Measurements from ENCODE around the gene PACRG.

The PACRG gene

DNA sequence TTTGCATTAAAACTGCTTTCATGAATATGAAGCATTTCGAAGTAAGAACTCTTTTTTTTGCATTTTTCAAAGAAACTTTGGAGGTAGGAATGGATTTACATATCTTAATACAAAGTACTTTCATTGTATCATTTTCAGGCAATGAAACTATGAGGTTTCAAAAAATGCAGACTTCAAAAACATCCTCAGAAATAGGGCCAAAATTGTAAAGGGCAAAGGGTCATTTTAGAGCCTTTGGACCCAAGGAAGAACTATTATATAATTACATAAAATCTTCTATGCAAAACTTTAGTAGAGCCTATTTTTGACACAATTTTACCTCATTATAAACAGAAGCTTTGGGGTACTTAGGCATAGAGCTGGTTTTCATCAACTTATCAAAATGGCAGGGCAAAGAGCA is 5.1 kb upstream of the PACRG start:
- TF ChIP-seq GATA2 (IDR thresholded peaks at IDR 0.05; ENCODE audit: low read depth, low read length) (no peak), GATA3 (IDR thresholded peaks at IDR 0.05; ENCODE audit: low read depth, low read length) (no peak)

DNA sequence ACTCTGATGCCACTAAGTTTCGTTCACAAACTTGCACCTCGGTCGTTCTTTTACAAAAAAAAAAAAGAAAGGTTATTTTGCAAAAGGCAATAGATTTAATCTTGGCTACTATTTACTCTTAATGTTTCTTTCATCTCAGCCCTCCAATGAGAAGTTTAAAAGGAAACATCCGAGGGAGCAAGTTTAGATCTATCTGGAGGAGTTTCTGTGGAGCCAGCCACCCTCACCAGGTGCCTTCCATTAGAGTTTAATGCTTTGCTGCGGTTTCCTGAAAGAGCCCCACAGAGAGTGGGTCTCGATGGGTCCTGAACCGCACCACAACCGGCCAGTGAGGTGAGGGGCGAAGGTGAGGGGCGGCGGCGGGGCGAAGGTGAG is 840 bp upstream of the PACRG start:
- TF ChIP-seq GATA2 (IDR thresholded peaks at IDR 0.05; ENCODE audit: low read depth, low read length) = no peak
- TF ChIP-seq GATA3 (IDR thresholded peaks at IDR 0.05; ENCODE audit: low read depth, low read length) = no peak

DNA sequence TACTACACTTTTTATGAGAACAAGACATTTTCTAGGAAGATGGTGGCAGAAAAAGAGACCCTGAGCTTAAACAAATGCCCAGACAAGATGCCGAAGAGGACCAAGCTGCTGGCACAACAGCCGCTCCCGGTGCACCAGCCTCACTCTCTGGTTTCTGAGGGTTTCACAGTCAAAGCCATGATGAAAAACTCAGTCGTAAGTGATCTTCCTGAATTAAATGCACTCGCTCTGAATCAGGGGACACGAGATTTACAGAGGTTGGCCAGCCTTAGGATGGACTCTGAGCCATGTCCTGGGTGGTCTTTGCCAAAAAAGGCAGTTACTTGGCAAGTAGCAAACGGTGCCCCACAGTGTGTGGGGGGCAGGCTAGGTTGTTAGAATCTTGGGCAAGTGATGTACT is 423 bp downstream of the PACRG start:
- TF ChIP-seq GATA3 (IDR thresholded peaks at IDR 0.05; ENCODE audit: low read depth, low read length) = no peak
- TF ChIP-seq GATA2 (IDR thresholded peaks at IDR 0.05; ENCODE audit: low read depth, low read length) = no peak

DNA sequence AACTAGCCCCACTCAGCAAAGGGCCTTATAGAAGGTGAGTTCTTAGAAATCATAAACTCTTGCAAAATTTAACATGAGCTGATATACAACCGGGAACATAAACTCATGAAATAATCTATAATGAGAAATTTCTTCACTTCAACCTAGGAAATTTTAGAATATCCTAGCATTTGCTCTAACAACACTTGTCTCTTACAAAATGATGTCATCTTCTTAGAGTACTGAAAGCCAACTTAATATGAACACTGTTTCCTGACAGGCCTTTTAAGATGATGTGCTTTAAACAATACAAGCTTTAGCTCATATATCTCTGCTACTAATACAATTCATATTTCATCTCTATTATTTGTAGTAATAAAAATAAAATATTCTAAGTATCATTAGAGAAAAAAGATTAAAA is 932 bp downstream of the PACRG start:
- TF ChIP-seq GATA3 (IDR thresholded peaks at IDR 0.05; ENCODE audit: low read depth, low read length) (no peak), GATA2 (IDR thresholded peaks at IDR 0.05; ENCODE audit: low read depth, low read length) (no peak)

DNA sequence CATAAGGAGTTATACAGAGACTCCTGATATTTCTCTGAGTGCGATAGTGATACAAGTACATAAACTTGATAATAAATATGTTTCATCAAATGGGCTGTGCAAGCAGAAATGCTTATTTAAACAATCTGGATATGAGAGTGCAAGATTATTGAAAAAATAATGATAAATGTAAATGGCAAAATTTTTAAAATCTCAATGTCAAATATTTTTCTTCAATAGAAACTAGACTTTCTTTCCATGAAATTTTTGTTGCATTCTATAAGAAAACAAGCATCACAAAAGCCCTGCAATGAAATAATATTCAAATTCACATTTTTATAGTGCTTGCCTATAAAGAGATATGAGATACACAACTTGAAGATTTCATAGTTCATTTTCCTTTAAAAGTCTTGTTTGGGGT is 2.7 kb downstream of the PACRG start:
- no peak for TF ChIP-seq GATA3 (IDR thresholded peaks at IDR 0.05; ENCODE audit: low read depth, low read length)
- TF ChIP-seq GATA2 (IDR thresholded peaks at IDR 0.05; ENCODE audit: low read depth, low read length) = no peak

DNA sequence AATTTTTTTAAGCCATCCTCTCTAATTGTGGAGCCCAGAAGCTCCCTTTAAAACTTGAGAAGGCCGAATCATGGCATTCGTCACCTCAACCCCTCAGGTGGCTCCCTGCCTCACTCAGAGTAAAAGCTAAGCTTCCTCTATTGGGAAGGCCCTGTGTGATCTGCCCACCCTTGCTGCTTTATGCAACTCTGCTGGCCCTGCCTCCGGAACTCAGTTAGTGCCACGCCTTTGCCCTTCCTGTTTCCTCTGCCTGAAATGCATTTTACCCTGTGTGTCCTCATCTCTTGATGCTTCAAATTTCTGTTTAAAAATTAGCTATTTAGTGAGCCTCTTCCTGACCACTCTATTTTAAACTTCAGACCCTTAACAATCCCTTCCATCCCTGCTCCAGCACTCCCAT is 5.7 kb downstream of the PACRG start:
- TF ChIP-seq GATA2 (IDR thresholded peaks at IDR 0.05; ENCODE audit: low read depth, low read length) = no peak
- TF ChIP-seq GATA3 (IDR thresholded peaks at IDR 0.05; ENCODE audit: low read depth, low read length) = no peak

DNA sequence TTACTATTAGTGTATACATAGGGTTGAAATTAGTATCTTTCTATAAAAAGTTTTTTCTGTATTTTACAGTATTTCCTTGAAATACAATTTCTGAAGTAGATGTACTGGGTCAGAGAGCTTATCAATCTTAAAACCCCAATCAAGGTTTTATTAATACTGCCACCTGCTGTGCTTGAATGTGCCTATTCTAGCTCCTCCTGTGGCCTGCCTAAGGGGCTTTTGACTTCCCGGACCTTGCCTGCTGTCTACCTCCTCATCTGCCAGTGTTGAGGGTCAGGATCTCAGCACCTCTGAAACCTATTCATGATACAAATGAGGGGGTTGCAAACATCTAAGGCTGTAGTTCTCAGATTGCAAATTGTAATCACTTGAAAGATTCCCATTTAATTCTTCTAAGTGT is 9.2 kb downstream of the PACRG start:
- no peak for TF ChIP-seq GATA3 (IDR thresholded peaks at IDR 0.05; ENCODE audit: low read depth, low read length)
- no peak for TF ChIP-seq GATA2 (IDR thresholded peaks at IDR 0.05; ENCODE audit: low read depth, low read length)

DNA sequence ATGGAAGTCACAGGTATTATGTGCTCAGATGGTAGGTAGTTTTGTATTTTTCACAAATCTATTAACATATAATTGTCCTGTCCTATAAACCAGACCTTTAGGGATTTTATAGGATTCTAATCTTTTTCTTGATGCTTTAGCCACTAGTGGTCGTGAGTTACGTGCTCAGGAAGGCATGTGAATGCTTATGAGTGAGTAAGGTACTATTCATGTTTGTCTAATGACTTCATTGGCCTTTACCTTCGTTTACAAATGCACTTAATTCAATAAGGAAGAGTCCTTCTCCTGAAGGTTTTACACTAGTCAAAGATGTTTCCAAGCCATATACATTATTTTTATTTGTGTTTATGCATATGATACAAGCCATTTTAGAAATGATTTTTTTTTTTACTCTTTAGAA is 23.0 kb downstream of the PACRG start:
- TF ChIP-seq GATA3 (IDR thresholded peaks at IDR 0.05; ENCODE audit: low read depth, low read length) = no peak
- no peak for TF ChIP-seq GATA2 (IDR thresholded peaks at IDR 0.05; ENCODE audit: low read depth, low read length)

DNA sequence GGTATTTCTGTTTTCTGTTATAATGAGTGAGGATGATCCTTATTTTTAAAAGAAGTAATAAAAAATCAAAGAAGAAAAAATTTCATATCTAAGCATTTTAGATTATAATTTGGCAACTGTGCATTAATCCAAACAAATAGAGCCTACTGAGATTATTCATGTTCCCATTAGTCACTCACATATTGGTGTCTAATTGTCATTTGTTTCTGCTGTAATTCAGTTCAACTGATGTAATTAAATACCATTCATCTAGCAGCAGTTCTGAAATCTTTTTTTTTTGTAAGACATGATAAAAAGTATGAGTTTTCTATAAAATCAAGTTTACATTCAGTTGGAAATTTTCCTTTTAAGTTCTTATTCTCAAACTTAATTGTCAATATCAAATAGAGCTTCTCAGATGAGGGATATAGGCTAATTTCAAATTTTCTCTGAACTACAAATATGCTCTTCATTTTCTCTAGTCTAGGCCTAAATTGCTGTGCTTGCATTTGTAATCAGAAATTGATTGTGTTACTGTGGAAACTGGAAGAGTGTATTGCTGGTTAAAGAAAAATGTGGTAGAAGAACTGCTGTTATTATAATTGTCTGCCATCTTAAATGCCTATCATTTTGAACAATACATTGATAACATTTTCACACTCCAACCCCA is 23.6 kb downstream of the PACRG start:
- TF ChIP-seq GATA3 (IDR thresholded peaks at IDR 0.05; ENCODE audit: low read depth, low read length) = no peak
- TF ChIP-seq GATA2 (IDR thresholded peaks at IDR 0.05; ENCODE audit: low read depth, low read length) = no peak

DNA sequence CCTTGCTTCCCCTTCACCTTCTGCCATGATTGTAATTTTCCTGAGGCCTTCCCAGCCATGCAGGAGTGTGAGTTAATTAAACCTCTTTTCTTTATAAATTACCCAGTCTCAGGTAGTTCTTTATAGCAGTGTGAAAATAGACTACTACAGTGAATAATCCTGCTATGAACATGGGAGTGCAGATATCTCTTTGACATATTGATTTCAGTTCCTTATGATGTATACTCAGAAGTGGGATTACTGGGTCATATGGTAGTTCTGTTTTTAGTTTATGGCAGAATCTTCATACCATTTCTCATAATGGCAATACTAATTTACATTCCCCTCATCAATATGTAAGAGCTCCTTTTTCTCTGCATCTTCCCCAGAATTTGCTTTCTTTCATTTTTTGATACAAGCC is 26.0 kb downstream of the PACRG start:
- TF ChIP-seq GATA3 (IDR thresholded peaks at IDR 0.05; ENCODE audit: low read depth, low read length) (no peak), GATA2 (IDR thresholded peaks at IDR 0.05; ENCODE audit: low read depth, low read length) (no peak)

DNA sequence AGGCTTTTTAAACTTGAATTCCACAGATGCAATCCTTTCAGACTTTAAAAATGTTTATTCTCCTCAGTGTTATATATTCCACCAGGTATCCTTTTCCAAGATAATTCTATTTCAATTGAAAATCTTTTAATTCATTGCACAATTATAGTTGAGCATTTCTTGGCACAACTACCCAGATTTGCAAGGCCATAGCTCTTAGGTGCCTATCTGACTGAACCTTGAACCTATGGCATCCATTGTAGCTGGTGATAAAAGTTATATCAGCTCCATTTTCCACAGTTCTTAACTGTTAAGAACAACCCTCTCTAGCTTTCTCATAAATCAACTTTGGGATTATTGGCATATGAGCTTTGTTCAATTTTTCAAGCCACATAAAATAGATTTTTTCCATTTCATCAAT is 42.4 kb downstream of the PACRG start:
- TF ChIP-seq GATA3 (IDR thresholded peaks at IDR 0.05; ENCODE audit: low read depth, low read length) = no peak
- no peak for TF ChIP-seq GATA2 (IDR thresholded peaks at IDR 0.05; ENCODE audit: low read depth, low read length)

DNA sequence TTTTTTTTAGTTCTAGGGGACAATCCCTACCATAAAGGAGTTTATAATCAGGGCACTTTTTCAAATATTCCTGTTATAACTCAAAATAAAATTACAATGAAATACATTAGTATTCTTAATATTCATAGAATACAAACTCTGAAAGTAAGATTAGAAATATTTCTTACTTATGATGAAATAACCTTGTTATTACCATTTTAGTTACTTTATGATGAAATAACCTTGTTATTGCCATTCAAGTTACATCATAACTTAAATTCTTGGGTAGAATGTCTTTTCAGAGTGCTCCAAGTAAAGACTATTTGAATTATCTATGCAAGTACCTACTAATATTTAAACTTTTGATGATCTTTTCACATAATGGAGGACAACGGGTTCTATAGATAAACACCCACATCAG is 43.2 kb downstream of the PACRG start:
- TF ChIP-seq GATA2 (IDR thresholded peaks at IDR 0.05; ENCODE audit: low read depth, low read length) (no peak), GATA3 (IDR thresholded peaks at IDR 0.05; ENCODE audit: low read depth, low read length) (no peak)

DNA sequence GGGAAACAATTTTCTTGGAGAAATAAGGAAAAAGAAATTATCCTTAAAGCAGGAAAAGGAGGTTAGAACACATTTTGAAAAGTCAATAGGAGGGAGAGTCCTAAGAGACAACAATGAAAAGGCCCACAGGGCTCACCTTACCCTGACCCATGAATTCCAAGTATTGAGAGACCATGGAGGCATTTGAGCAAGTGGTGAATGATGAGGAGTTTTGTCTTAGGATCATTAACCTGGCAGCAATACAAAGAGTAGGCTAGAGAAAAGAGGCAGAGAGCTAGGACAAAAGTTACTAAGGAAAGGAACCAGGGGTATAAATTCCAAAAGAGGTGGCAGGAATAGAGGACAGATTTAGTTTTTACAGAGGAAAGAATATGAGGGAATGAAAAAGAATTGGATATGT is 44.7 kb downstream of the PACRG start:
- TF ChIP-seq GATA3 (IDR thresholded peaks at IDR 0.05; ENCODE audit: low read depth, low read length) (no peak), GATA2 (IDR thresholded peaks at IDR 0.05; ENCODE audit: low read depth, low read length) (no peak)

DNA sequence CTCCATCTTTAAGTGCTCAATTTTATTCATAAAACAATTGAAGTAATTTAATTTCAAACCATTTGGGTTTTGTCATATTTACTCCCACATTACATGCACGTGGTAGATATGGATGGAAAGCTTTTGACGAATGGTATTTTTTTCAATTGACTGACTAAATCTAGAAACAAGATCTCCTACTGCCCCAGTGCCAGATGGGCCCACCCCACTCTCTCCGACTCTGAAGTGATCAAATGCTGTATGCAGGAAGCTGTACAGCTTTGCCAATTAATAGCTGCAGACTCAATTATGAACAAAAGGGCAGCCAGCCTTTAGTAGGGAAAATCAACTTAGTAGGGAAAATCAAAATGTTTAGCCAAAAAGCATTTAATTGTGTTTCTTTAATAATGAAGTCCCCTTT is 46.2 kb downstream of the PACRG start:
- TF ChIP-seq GATA3 (IDR thresholded peaks at IDR 0.05; ENCODE audit: low read depth, low read length) (no peak), GATA2 (IDR thresholded peaks at IDR 0.05; ENCODE audit: low read depth, low read length) (no peak)

DNA sequence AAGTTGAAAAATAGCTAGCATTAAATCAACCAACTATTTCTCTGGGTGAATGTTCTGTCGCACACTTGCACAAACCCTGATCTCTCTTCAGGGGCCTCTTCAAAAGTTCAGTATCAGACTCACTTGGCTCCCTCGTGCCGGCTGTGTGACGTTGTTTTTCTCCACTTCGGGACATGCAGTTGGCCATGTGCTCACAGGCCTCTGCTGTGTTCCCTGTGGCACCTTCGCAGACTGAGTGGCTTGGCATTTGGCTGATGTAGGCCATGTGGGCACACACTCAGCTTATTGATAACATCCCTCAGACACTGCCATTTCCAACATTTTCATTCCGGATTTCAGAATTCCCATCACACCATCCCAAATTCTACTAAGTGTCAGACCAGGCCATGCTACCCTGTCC is 49.3 kb downstream of the PACRG start:
- TF ChIP-seq GATA3 (IDR thresholded peaks at IDR 0.05; ENCODE audit: low read depth, low read length) (no peak), GATA2 (IDR thresholded peaks at IDR 0.05; ENCODE audit: low read depth, low read length) (no peak)

DNA sequence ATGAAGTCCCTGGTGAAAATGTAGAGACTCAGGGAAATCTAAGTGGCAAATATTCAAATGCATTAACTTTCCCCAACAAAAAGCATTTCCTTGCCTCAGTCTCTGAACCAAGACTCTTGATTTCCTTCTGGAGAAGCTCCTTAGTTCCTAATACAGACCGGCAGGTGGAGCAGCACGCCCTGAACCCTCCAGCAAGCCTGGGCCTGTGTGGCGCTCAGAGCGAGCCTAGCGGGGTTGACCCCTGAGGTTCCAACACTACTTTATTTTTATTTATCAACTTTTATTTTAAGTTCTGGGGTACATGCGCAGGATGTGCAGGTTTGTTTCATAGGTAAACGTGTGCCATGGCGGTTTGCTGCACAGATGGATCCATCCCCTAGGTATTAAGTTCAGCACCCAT is 50.8 kb downstream of the PACRG start:
- TF ChIP-seq GATA2 (IDR thresholded peaks at IDR 0.05; ENCODE audit: low read depth, low read length) = no peak
- no peak for TF ChIP-seq GATA3 (IDR thresholded peaks at IDR 0.05; ENCODE audit: low read depth, low read length)
